NCI-H2196 treated with DMSO at 0.1 percent for 48 hours (cell line): ENCODE results near the gene DENND2D.

ENCODE experiments used
- DNase-seq: peaks from one replicate; lab custom pipeline; 2025; ENCODE audit not compliant: unreplicated experiment; lab: John Stamatoyannopoulos, UW

The DENND2D gene

GRCh38 chr1:111199881-111200801 is at the start of gene DENND2D:
TSS of gene DENND2D (minus strand) at chr1:111200646. CDS start at chr1:111200459, 187 bp downstream.
- no peak for DNase-seq

GRCh38 chr1:111249960-111250359 is 49.5 kb upstream of the DENND2D start:
- DNase-seq: no peak

- DNase-seq: no peak
These were observed 46.8 kb upstream of the DENND2D start for GRCh38 chr1:111247125-111247838.

- DNase-seq: no peak
These were observed 42.5 kb upstream of the DENND2D start for GRCh38 chr1:111242805-111243523.

- no peak for DNase-seq
These were observed 41.4 kb upstream of the DENND2D start for GRCh38 chr1:111241797-111242196.

GRCh38 chr1:111238056-111238795 is 37.8 kb upstream of the DENND2D start:
- DNase-seq: no peak

- DNase-seq: no peak
These were observed 36.4 kb upstream of the DENND2D start for GRCh38 chr1:111236806-111237205.

- DNase-seq: no peak
These were observed 35.9 kb upstream of the DENND2D start for GRCh38 chr1:111236379-111236778.

- DNase-seq: no peak
These were observed 34.4 kb upstream of the DENND2D start for GRCh38 chr1:111234866-111235265.

- no peak for DNase-seq
These were observed 33.8 kb upstream of the DENND2D start for GRCh38 chr1:111234258-111234657.

GRCh38 chr1:111232134-111232533 is 31.7 kb upstream of the DENND2D start:
- no peak for DNase-seq

- no peak for DNase-seq
These were observed 28.3 kb upstream of the DENND2D start for GRCh38 chr1:111228748-111229126.

- DNase-seq: no peak
These were observed 27.7 kb upstream of the DENND2D start for GRCh38 chr1:111227851-111228747.

GRCh38 chr1:111227434-111227833 is 27.0 kb upstream of the DENND2D start, which contains the start of gene CHI3L2:
TSS of gene CHI3L2 (plus strand) at chr1:111227713. CDS start at chr1:111227730, 17 bp downstream.
- no peak for DNase-seq

- DNase-seq: no peak
These were observed 25.4 kb upstream of the DENND2D start for GRCh38 chr1:111225717-111226400.

GRCh38 chr1:111225091-111225490 is 24.6 kb upstream of the DENND2D start:
- no peak for DNase-seq

GRCh38 chr1:111223126-111223685 is 22.8 kb upstream of the DENND2D start:
- DNase-seq: no peak

- peak; percentile 65 for DNase-seq
These were observed 22.1 kb upstream of the DENND2D start for GRCh38 chr1:111222308-111223125.
